ENCODE data around the gene TKT.

The TKT gene

GRCh38 chr3:53229171-53229570 is 26.7 kb downstream of the TKT start:
- no peak for TF ChIP-seq SPI1 (IDR thresholded peaks at IDR 0.05; ENCODE audit: borderline replicate concordance, low read depth)
- TF ChIP-seq POLR2AphosphoS5 (IDR thresholded peaks at IDR 0.05; ENCODE audit: low read depth), result no peak
- no peak for TF ChIP-seq REST (IDR thresholded peaks at IDR 0.05; ENCODE audit: insufficient replicate concordance, low read depth)
- TF ChIP-seq, protein P1, sequence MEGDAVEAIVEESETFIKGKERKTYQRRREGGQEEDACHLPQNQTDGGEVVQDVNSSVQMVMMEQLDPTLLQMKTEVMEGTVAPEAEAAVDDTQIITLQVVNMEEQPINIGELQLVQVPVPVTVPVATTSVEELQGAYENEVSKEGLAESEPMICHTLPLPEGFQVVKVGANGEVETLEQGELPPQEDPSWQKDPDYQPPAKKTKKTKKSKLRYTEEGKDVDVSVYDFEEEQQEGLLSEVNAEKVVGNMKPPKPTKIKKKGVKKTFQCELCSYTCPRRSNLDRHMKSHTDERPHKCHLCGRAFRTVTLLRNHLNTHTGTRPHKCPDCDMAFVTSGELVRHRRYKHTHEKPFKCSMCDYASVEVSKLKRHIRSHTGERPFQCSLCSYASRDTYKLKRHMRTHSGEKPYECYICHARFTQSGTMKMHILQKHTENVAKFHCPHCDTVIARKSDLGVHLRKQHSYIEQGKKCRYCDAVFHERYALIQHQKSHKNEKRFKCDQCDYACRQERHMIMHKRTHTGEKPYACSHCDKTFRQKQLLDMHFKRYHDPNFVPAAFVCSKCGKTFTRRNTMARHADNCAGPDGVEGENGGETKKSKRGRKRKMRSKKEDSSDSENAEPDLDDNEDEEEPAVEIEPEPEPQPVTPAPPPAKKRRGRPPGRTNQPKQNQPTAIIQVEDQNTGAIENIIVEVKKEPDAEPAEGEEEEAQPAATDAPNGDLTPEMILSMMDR (IDR thresholded peaks at IDR 0.05; ENCODE audit: insufficient read depth, low read length), result no peak
- TF ChIP-seq GABPA (IDR thresholded peaks at IDR 0.05; ENCODE audit: low read depth), result no peak
- DNase-seq (ENCODE audit: low read depth in 1 of 2, low spot score in 1 of 2), result no peak
- Histone ChIP-seq H3K27me3 (ENCODE audit: insufficient read depth, poor library complexity, severe bottlenecking) (no peaks in the 10 kb centered on the region), H3K4me3 (replicated peaks; ENCODE audit: insufficient read depth, low read length) (no peak overlapping the region), H3K27ac (replicated peaks) (no peak overlapping the region)

DNA sequence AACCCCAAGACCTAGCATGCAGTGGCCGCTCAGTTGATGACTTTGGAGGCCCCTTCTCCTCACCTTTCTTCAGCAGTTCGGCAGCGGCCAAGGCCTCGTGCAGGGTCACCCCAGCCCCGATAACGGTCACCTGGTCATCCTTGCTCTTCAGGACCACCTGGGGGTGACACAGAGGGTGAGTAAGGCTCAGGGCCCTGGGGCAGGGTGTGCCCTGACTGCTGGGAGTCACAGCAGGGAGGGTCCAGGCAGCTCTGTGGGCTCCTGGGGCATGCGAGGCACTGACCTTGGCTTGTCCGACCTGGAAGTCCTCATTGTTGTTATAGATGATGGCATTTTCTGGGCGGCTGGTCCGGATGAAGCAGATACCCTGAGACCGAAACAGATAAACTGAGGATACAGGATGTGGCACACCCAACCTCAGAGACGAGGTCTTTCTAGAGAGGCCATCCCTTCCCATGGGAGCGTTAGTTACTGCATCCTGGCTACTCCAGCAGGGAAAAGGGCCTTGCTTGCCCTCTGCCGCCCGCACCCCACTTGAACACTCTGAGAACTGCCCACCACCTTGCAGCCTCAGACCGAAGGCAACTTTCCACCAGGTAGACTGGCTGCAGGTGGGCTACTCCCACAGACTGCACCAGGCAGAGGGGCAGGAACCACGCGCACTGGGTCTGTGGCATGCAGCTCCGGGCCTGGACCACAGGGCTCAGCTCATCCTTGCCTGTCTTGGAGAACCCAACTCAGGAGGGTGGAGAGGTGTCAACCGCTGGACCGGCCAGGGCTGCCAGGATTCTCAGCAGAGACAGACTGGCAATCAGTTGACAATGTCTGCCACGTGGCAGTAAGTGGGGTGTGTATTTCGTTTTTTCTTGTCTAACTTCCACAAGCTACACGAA is 27.6 kb downstream of the TKT start:
- H3K27me3 ChIP-seq (ENCODE audit: insufficient read depth, poor library complexity, severe bottlenecking), result no peaks in the 10 kb centered on the region
- TF ChIP-seq, protein P1 (IDR thresholded peaks at IDR 0.05; ENCODE audit: insufficient read depth, low read length), result no peak
- TF ChIP-seq POLR2AphosphoS5 (IDR thresholded peaks at IDR 0.05; ENCODE audit: low read depth), result peak; percentile 39; the same call in 1 of the 2 replicates
- no peak for DNase-seq (ENCODE audit: low read depth in 1 of 2, low spot score in 1 of 2)
- H3K4me3 ChIP-seq (replicated peaks; ENCODE audit: insufficient read depth, low read length), result no peak overlapping the region
- H3K27ac ChIP-seq (replicated peaks), result no peak overlapping the region

GRCh38 chr3:53226841-53227407 is 28.9 kb downstream of the TKT start:
- Histone ChIP-seq H3K27ac (replicated peaks) (no peak overlapping the region), H3K4me3 (replicated peaks; ENCODE audit: insufficient read depth, low read length) (no peak overlapping the region), H3K27me3 (ENCODE audit: insufficient read depth, poor library complexity, severe bottlenecking) (no peaks in the 10 kb centered on the region)
- no peak for TF ChIP-seq SPI1 (IDR thresholded peaks at IDR 0.05; ENCODE audit: borderline replicate concordance, low read depth)
- DNase-seq (ENCODE audit: low read depth in 1 of 2, low spot score in 1 of 2), result no peak

- no peak for DNase-seq (ENCODE audit: low read depth in 1 of 2, low spot score in 1 of 2)
- Histone ChIP-seq H3K4me3 (replicated peaks; ENCODE audit: insufficient read depth, low read length) (no peak overlapping the region), H3K27me3 (ENCODE audit: insufficient read depth, poor library complexity, severe bottlenecking) (no peaks in the 10 kb centered on the region), H3K27ac (replicated peaks) (no peak overlapping the region)
- TF ChIP-seq, protein P1 (IDR thresholded peaks at IDR 0.05; ENCODE audit: insufficient read depth, low read length), result no peak
- TF ChIP-seq GABPA (IDR thresholded peaks at IDR 0.05; ENCODE audit: low read depth), result no peak
- no peak for TF ChIP-seq SPI1 (IDR thresholded peaks at IDR 0.05; ENCODE audit: borderline replicate concordance, low read depth)
- no peak for TF ChIP-seq POLR2AphosphoS5 (IDR thresholded peaks at IDR 0.05; ENCODE audit: low read depth)
- no peak for TF ChIP-seq REST (IDR thresholded peaks at IDR 0.05; ENCODE audit: insufficient replicate concordance, low read depth)
These were observed 29.5 kb downstream of the TKT start for GRCh38 chr3:53226142-53226840.

Measured in HL-60 (cell line).